SK-N-SH treated with all-trans-retinoic acid at 6 μM for 48 hours (cell line): ENCODE data around the gene STXBP5.

ENCODE experiments used
- BACH2 ChIP-seq: fragments of 250-450 bp; sonication (Bioruptor Pico); IDR thresholded peaks from 2 replicates; pipeline ENCODE4 v1.9.0; 2021; ENCODE audit warnings: mild to moderate bottlenecking, borderline replicate concordance
- GLIS3 ChIP-seq: fragments of 250-450 bp; sonication (Bioruptor Pico); IDR thresholded peaks from 2 replicates; pipeline ENCODE4 v1.5.0; 2020; ENCODE audit warnings: mild to moderate bottlenecking, moderate library complexity
- OSR1 ChIP-seq: fragments of 250-450 bp; sonication (Bioruptor Pico); IDR thresholded peaks from 2 replicates; pipeline ENCODE4 v1.8.0; 2022; ENCODE audit warnings: moderate library complexity, mild to moderate bottlenecking, inconsistent platforms
- RARB ChIP-seq: fragments of 250-450 bp; sonication (Bioruptor Pico); IDR thresholded peaks from 2 replicates; pipeline ENCODE4 v1.8.0; 2021; ENCODE audit warnings: mild to moderate bottlenecking, moderate library complexity
- SNAI2 ChIP-seq: fragments of 250-450 bp; sonication (Bioruptor Pico); IDR thresholded peaks from 2 replicates; pipeline ENCODE4 v1.5.0; 2020; ENCODE audit warnings: mild to moderate bottlenecking, moderate library complexity
- TCF4 ChIP-seq: fragments of 250-450 bp; sonication (Bioruptor Pico); IDR thresholded peaks from 2 replicates; pipeline ENCODE4 v1.8.0; 2021; ENCODE audit warnings: mild to moderate bottlenecking, moderate library complexity, borderline replicate concordance
- TOX ChIP-seq: fragments of 250-450 bp; sonication (Bioruptor Pico); IDR thresholded peaks from 2 replicates; pipeline ENCODE4 v1.8.0; 2021; ENCODE audit warnings: mild to moderate bottlenecking, moderate library complexity, borderline replicate concordance
- TSHZ2 ChIP-seq: fragments of 250-450 bp; sonication (Bioruptor Pico); IDR thresholded peaks from 2 replicates; pipeline ENCODE4 v1.5.0; 2020; ENCODE audit warnings: mild to moderate bottlenecking, moderate library complexity
- ZFP3 ChIP-seq: fragments of 250-450 bp; sonication (Bioruptor Pico); IDR thresholded peaks from 2 replicates; pipeline ENCODE4 v1.5.0; 2020; ENCODE audit warnings: mild to moderate bottlenecking, moderate library complexity
- ZFP30 ChIP-seq: fragments of 450-650 bp; formaldehyde crosslinking; IDR thresholded peaks from 2 replicates; pipeline ENCODE4 v1.5.0; 2022; ENCODE audit warnings: mild to moderate bottlenecking, moderate library complexity
- ZNF8 ChIP-seq: fragments of 450-650 bp; formaldehyde crosslinking; IDR thresholded peaks from 2 replicates; pipeline ENCODE4 v1.5.0; 2020; ENCODE audit warnings: mild to moderate bottlenecking, moderate library complexity
- TF ChIP-seq, protein P1 (sequence below): fragments of 250-450 bp; sonication (Bioruptor Pico); IDR thresholded peaks from 2 replicates; pipeline ENCODE4 v1.8.0; 2020; ENCODE audit warnings: mild to moderate bottlenecking, moderate library complexity, borderline replicate concordance
- TF ChIP-seq, protein P2 (sequence below): fragments of 250-450 bp; sonication (Bioruptor Pico); IDR thresholded peaks from 2 replicates; pipeline ENCODE4 v1.8.0; 2021; ENCODE audit warnings: low read depth, mild to moderate bottlenecking, moderate library complexity, borderline replicate concordance
- TF ChIP-seq, protein P3 (sequence below): fragments of 250-450 bp; sonication (Bioruptor Pico); IDR thresholded peaks from 2 replicates; pipeline ENCODE4 v1.5.1; 2020; ENCODE audit warnings: low read depth, mild to moderate bottlenecking, moderate library complexity

GRCh38 chr6:147238906-147239305 is 34.7 kb downstream of the STXBP5 start:
- TF ChIP-seq TCF4: no peak
- TF ChIP-seq ZNF8 (CRISPR knock-in tag): no peak
- no peak for TF ChIP-seq OSR1
- no peak for TF ChIP-seq BACH2 (CRISPR knock-in tag)
- no peak for TF ChIP-seq TSHZ2 (CRISPR knock-in tag)
- no peak for TF ChIP-seq ZFP30
- TF ChIP-seq, protein P1, sequence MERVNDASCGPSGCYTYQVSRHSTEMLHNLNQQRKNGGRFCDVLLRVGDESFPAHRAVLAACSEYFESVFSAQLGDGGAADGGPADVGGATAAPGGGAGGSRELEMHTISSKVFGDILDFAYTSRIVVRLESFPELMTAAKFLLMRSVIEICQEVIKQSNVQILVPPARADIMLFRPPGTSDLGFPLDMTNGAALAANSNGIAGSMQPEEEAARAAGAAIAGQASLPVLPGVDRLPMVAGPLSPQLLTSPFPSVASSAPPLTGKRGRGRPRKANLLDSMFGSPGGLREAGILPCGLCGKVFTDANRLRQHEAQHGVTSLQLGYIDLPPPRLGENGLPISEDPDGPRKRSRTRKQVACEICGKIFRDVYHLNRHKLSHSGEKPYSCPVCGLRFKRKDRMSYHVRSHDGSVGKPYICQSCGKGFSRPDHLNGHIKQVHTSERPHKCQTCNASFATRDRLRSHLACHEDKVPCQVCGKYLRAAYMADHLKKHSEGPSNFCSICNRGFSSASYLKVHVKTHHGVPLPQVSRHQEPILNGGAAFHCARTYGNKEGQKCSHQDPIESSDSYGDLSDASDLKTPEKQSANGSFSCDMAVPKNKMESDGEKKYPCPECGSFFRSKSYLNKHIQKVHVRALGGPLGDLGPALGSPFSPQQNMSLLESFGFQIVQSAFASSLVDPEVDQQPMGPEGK: no peak
- no peak for TF ChIP-seq ZFP3
- TF ChIP-seq RARB (CRISPR knock-in tag): no peak
- TF ChIP-seq, protein P2, sequence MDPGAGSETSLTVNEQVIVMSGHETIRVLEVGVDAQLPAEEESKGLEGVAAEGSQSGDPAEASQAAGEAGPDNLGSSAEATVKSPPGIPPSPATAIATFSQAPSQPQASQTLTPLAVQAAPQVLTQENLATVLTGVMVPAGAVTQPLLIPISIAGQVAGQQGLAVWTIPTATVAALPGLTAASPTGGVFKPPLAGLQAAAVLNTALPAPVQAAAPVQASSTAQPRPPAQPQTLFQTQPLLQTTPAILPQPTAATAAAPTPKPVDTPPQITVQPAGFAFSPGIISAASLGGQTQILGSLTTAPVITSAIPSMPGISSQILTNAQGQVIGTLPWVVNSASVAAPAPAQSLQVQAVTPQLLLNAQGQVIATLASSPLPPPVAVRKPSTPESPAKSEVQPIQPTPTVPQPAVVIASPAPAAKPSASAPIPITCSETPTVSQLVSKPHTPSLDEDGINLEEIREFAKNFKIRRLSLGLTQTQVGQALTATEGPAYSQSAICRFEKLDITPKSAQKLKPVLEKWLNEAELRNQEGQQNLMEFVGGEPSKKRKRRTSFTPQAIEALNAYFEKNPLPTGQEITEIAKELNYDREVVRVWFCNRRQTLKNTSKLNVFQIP: no peak
- no peak for TF ChIP-seq SNAI2
- no peak for TF ChIP-seq TOX (CRISPR knock-in tag)
- TF ChIP-seq GLIS3 (CRISPR knock-in tag): no peak
- TF ChIP-seq, protein P3, sequence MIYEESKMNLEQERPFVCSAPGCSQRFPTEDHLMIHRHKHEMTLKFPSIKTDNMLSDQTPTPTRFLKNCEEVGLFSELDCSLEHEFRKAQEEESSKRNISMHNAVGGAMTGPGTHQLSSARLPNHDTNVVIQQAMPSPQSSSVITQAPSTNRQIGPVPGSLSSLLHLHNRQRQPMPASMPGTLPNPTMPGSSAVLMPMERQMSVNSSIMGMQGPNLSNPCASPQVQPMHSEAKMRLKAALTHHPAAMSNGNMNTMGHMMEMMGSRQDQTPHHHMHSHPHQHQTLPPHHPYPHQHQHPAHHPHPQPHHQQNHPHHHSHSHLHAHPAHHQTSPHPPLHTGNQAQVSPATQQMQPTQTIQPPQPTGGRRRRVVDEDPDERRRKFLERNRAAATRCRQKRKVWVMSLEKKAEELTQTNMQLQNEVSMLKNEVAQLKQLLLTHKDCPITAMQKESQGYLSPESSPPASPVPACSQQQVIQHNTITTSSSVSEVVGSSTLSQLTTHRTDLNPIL (CRISPR knock-in tag): no peak
